ENCODE results near the gene RAB38.

DNA sequence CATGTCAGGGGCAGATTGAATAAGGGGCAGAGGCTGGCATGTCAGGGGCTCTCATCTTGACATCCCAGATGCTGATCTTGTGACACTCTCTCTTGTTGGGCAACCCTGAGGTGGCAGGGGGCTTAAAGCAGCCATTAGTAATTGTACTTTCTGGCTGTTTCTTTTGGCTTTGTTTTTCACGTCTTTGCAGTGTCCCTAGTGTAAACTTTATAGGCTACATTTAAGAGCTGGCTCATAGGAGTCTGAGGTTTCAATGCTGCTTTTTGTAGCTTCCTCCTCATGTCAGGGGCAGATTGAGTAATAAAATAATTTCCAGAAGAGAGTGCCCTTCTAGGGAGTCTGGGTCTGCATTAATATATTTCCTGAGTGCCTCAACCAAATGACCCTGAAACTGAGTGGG is 86.1 kb downstream of the RAB38 start:
- no peak for TF ChIP-seq MXI1 (conservative IDR thresholded peaks at IDR 0.05; ENCODE audit: poor library complexity, severe bottlenecking)
- no peak for TF ChIP-seq TAF1 (IDR thresholded peaks at IDR 0.05; ENCODE audit: low read depth)
- TF ChIP-seq, protein P1, sequence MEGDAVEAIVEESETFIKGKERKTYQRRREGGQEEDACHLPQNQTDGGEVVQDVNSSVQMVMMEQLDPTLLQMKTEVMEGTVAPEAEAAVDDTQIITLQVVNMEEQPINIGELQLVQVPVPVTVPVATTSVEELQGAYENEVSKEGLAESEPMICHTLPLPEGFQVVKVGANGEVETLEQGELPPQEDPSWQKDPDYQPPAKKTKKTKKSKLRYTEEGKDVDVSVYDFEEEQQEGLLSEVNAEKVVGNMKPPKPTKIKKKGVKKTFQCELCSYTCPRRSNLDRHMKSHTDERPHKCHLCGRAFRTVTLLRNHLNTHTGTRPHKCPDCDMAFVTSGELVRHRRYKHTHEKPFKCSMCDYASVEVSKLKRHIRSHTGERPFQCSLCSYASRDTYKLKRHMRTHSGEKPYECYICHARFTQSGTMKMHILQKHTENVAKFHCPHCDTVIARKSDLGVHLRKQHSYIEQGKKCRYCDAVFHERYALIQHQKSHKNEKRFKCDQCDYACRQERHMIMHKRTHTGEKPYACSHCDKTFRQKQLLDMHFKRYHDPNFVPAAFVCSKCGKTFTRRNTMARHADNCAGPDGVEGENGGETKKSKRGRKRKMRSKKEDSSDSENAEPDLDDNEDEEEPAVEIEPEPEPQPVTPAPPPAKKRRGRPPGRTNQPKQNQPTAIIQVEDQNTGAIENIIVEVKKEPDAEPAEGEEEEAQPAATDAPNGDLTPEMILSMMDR (IDR thresholded peaks at IDR 0.05; ENCODE audit: poor library complexity, severe bottlenecking) = no peak

Measured in neural cell (in vitro differentiated cells).